Measurements from ENCODE around the gene KCNQ2.
"Not testable (repeated sequence)": the region's sequence is repeated elsewhere in the genome, so short reads cannot be mapped to it uniquely, and the experiment has no call there.

KCNQ2 gene

GRCh38 chr20:63518351-63518861 is 46.0 kb upstream of the KCNQ2 start:
- TF ChIP-seq CTCF (conservative IDR thresholded peaks at IDR 0.05) (no peak), ZFX (IDR thresholded peaks at IDR 0.05) (no peak)

DNA sequence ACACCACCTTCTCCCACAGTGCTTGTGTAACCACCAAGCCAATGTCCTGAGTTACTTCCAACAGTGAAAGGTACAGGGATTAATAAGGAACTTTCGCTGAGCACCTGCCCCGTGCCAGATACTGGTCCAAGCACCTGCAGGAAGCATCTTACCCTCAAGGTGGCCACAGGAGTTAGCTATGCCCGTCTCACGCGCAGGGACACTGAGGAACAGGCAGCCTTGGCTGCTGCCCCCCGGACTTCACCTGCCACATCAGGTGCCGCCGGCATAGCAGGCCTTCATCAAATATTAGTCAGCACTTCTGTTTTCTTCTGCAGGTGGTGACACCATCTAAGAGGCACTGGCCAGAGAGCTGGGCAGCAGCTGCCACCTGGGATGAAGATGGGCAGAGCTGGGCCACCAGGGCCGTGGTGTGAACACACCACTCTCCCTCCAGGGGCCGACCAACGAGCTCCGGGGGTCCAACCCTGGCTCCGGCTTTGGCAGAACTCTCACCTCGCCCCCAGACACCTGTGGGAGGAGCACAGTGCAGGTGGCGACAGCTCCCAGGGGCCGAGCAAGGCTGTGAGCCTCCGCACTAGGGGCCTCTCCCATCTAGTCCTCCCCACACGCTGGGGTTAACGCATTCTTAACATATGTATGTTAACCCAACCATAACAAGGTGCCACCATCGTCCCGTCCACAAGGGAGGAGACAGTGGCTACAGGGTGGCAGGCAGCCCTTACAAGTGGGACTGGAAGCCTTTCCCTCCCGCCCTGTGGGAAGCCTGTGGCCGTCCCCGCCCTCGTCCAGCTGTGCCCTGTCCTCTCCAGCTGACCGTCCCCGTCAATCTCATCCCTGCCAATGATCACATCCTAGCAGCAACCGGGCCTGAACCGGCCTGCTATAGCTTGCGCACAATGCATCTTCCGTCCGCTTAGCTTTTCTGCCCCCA is 45.2 kb upstream of the KCNQ2 start:
- TF ChIP-seq CTCF (conservative IDR thresholded peaks at IDR 0.05) (no peak), ZFX (IDR thresholded peaks at IDR 0.05) (no peak)

More at GRCh38 chr20:63518351-63518861, 46.0 kb upstream of the KCNQ2 start:
- H3K27ac ChIP-seq: no peak overlapping the region

DNA sequence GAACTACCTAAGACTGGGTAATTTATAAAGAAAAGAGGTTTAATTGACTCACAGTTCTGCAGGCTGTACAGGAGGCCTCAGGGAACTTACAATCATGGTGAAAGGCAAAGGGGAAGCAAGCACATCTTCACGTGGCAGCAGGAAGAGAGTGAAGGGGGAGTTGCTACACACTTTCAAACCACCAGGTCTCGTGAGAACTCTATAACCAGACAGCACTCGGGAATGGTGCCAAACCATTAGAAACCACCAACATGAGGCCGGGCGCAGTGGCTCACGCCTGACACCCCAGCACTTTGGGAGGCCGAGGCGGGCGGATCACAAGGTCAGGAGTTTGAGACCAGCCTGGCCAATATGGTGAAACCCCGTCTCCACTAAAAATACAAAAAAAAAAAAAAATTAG is 42.1 kb upstream of the KCNQ2 start:
- H3K27ac ChIP-seq: not testable (repeated sequence)

More for the DNA sequence above, 45.2 kb upstream of the KCNQ2 start:
- H3K27ac ChIP-seq: no peak overlapping the region

DNA sequence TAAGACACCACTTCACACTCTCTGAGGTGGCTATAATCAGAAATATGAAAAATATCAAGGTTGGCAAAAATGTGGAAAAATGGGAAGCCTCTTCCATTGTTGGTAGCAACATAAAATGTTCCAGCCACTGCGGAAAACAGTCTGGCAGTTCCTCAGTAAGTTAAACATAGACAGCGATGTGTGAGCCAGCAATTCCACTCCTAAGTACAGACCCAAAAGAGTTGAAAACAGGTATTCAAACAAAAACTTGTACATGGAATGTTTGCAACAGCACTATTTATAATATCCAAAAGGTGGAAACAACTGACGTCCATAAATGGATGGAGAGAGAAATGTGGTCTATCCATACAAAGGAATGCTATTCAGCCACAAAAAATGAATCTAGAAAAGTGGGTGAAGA is 40.8 kb upstream of the KCNQ2 start:
- TF ChIP-seq ZFX (IDR thresholded peaks at IDR 0.05): no peak
- H3K27ac ChIP-seq: no peak overlapping the region

DNA sequence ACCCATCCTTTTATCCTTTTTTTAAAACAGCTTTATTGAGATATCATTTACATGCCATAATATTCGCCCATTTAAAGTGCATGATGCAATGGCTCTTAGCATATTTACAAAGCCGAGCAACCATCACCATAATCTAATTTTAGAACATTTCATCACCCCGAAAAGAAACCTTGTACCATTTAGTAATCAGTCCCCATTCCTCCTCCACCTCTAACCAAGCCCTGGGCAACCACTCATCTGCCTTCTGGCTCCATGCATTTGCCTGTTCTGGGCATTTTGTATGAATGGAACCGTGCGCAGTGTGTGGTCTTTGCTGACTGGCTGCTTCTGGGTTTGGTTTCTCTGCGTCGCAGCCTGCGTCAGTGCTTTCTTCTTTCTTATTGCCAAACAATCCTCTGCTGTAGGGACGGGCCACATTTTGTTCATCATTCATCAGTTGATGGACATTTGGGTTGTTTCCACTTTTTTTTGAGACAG is 36.7 kb upstream of the KCNQ2 start:
- TF ChIP-seq CTCF (conservative IDR thresholded peaks at IDR 0.05) (no peak), ZFX (IDR thresholded peaks at IDR 0.05) (no peak)
- H3K27ac ChIP-seq: no peak overlapping the region

DNA sequence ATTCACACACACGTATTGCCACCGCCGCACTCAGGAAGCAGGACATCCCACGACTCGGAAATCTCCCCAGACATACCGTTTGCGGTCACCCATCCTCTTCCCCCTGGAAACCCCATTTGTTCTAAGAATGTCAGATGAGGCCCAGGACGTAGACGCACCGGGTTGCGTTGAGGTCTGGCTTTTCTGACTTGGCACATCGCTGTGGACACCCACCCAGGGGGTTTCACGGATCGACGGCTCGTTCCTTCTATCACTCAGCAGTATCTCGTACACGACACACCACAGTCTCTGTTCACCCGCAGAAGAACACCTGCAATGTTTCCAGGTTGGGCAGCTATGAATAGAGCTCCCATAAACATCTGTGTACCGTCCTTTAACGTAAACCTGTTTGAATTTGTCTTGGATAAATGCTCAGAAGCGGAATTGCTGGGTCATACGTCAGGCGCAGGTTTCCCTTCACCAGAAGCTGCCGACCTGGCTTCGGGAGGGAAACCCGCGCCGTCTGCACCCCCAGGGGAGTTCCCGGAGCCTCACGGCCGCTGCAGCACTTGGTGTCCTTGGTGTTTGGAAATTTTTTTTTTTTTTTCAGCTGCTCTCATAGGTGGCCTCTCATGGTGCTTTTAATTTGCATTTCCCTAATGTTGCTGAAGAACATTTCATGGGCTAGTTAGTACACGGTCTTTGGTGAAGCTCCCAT is 35.8 kb upstream of the KCNQ2 start:
- TF ChIP-seq ZFX (IDR thresholded peaks at IDR 0.05) (no peak), CTCF (conservative IDR thresholded peaks at IDR 0.05) (no peak)
- no peak overlapping the region for H3K27ac ChIP-seq

DNA sequence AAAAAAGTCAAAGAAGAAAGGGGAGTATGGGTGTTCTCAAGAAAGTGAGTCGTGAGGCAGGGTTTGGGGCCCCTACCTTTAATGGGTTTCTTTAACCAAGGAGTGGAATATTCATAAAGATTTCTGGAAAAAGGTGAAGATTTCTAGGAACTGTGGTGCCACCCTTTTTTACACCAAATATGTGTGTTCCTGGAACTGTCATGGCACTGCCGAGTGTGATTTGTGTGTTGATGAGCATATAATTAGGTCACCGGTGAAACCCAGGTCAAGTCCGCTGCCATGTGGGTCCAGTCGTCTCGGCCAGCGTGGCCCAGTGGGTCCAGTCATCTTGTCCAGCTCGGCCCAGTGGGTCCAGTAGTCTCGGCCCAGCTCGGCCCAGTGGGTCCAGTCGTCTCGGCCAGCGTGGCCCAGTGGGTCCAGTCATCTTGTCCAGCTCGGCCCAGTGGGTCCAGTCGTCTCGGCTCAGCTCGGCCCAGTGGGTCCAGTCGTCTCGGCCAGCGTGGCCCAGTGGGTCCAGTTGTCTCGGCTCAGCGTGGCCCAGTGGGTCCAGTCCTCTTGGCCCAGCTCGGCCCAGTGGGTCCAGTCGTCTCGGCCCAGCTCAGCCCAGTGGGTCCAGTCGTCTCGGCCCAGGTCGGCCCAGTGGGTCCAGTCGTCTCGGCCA is 34.8 kb upstream of the KCNQ2 start:
- no peak overlapping the region for H3K27ac ChIP-seq
- TF ChIP-seq ZFX (IDR thresholded peaks at IDR 0.05): no peak

GRCh38 chr20:63505723-63506122 is 33.3 kb upstream of the KCNQ2 start:
- H3K27ac ChIP-seq: no peak overlapping the region
- no peak for TF ChIP-seq CTCF (conservative IDR thresholded peaks at IDR 0.05)
- TF ChIP-seq ZFX (IDR thresholded peaks at IDR 0.05): no peak
